A673 (cell line): Measurements from ENCODE around the gene CUL9.

Experiments used
- CTCF ChIP-seq: fragments of 300-800, 200-600 bp; sonication (generic); conservative IDR thresholded peaks from 2 replicates; pipeline ENCODE4 v1.5.1; 2017; ENCODE audit warnings: low read depth, mild to moderate bottlenecking, antibody characterized with exemption, low read length, moderate library complexity, mixed read lengths
- EZH2 ChIP-seq: fragments of 200-600 bp; sonication (generic); IDR thresholded peaks from 2 replicates; pipeline ENCODE4 v1.6.1; 2017; ENCODE audit warnings: borderline replicate concordance, low read depth, mild to moderate bottlenecking, mixed read lengths, antibody characterized with exemption, low read length; ENCODE audit not compliant: poor library complexity, severe bottlenecking

DNA sequence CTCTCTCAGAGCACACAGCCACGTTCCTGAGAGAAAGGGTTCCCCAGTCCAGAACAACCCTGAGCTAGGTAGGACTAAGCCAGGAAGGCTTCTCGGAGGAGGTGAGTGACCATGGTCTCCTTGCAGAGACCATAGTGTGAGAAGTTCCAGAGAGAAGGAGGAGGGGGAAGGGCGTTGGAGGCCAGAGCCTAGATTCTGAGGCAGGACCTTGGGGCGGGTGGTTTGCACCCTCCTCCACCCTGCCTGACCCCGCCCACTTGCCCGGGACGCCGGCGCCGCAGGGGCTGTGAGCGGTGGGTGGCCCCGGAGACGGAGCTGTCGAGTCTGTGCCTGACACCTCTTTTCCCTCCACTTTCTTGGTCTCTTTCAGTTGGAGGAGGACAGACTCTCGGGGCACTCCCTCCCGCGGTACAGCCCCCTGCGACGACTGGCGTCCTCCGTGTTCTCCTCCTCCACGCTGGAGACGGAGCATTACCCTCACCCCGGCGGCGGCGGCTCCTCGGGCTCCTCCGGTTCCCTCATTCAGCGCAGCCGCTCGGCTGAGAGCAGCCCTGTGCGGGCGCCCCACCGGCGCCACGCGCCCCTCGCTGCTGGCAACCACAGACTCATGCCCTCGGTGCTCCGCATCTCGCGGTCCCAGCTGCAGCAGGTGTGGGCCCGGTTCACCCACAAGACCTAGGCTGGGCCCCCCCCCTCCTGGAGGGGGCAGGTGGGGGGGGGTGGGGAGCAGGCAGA, 87.4 kb downstream of the CUL9 start:
- TF ChIP-seq CTCF, result no peak
- TF ChIP-seq EZH2, result no peak
